ENCODE data around the gene BATF3. TPM values are rescaled to one million over a fixed set of nuclear protein-coding genes. Genes with fewer than 3 reads are reported as not detected.
"Not testable (repeated sequence)": the region's sequence is repeated elsewhere in the genome, so short reads cannot be mapped to it uniquely, and the experiment has no call there.

The BATF3 gene
- total RNA-seq, 4 donors from 2014 or later = 0.74 to 2.1 (median 0.84) TPM; not detected in 1

DNA sequence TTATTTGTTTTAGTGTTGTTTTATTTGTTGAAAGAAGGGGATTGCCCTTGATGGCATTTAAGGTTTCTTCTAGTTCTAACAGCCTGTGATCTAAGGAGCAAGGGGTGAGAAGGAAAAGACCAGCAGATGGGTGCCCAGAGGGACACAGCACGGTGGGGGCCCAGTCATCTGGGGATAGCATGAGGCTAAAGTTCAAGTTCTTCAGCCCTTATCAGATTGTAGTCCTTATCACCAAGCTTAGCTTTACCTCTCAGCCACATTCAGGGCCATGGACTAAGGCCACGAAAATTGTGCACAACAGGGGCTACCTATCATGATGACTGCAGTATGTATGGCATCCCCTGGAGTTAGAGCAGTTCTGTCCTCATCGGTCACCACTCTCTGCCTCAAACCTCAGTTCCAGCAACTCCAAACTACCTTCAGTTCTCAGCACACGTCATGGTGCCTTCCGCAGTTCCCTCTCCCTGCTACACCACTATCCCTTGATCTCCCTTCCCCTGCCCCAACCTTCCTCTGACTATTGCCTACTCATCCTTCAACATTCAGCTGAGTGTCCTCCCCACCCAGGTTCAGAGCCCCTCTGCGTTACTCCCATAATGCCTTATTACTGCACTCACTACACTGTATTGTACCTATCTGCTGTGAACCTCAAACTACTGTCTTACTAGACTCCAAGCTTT lies 54.6 kb downstream of the BATF3 start:
- intact Hi-C loops (cut with DNase I; ENCODE audit: low total_unique reads) = no loop called here
- 85 to 94% methylated on average over 6 of the region's 6 CpGs for WGBS, 2 donors
- H3K4me3 ChIP-seq (ENCODE audit: low read depth, poor library complexity, severe bottlenecking) = no peak overlapping the region
- DNase-seq (ENCODE audit: low spot score in 2 of 2) = no peak
- TF ChIP-seq POLR2A (IDR thresholded peaks at IDR 0.05) = no peak
- no peak for TF ChIP-seq CTCF (IDR thresholded peaks at IDR 0.05)

- no peak for TF ChIP-seq POLR2A (IDR thresholded peaks at IDR 0.05)
- no peak for TF ChIP-seq CTCF (IDR thresholded peaks at IDR 0.05)
- no peak for DNase-seq (ENCODE audit: low spot score in 2 of 2)
- intact Hi-C loops (cut with DNase I; ENCODE audit: low total_unique reads) = no loop called here
- WGBS, 2 donors = 79 to 91% methylated on average over 2 of the region's 2 CpGs
- H3K4me3 ChIP-seq (ENCODE audit: low read depth, poor library complexity, severe bottlenecking) = no peak overlapping the region
These were observed 55.8 kb downstream of the BATF3 start for GRCh38 chr1:212643877-212644276.

DNA sequence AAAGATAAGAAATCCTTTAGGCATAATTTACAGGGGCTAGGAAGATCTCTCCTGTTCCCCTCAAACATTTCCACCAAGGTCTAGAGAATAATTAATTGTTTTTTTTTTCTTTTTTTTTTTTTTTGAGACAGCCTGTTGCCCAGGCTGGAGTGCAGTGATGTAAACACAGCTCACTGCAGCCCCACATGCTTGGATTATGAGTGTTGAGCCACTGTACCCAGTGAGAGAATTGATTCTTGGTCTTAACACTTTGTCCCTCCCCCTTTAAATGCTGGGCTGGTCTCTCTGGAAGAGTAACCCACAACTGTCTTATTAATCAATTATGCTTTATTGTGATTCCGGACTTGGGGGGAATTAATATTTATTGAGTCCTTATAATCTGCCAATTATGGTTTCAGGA lies 57.7 kb downstream of the BATF3 start:
- 83 to 89% methylated on average over 1 of the region's 1 CpG for WGBS, 2 donors
- DNase-seq (ENCODE audit: low spot score in 2 of 2) = no peak
- H3K4me3 ChIP-seq (ENCODE audit: low read depth, poor library complexity, severe bottlenecking) = no peak overlapping the region
- no peak for TF ChIP-seq CTCF (IDR thresholded peaks at IDR 0.05)
- TF ChIP-seq POLR2A (IDR thresholded peaks at IDR 0.05) = no peak
- intact Hi-C loops (cut with DNase I; ENCODE audit: low total_unique reads) = no loop called here

DNA sequence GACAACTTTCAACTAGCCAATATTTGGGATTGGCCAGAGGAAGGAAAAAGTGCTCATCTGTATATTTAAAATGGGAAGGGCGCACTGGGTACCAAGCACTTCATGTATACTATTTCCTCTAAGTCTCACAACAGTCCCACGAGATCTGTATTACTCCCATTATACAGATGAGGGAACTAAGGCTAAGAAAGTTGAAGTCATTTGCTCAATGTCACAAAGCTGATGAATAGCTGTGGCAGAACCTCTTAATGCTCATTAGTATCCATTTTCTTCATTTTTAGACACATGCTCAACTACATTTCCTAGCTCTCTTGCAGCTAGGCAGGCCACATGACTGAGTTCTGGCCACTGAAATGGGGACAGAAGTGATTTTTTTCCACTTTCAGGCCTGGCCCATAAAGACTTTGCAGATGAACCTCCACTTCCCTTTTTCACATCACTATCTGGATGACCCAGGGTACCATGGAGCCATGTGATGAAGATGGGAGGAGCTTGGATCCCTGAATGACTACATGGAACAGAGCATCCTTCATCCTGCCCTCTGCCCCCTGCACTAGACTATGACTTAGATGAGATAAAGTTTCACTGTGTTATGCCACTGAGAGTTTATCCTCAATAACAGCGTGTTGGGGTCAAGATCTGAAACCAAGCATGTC lies 59.3 kb downstream of the BATF3 start:
- no peak for TF ChIP-seq POLR2A (IDR thresholded peaks at IDR 0.05)
- no peak for TF ChIP-seq CTCF (IDR thresholded peaks at IDR 0.05)
- intact Hi-C loops (cut with DNase I; ENCODE audit: low total_unique reads) = no loop called here
- no peak overlapping the region for H3K4me3 ChIP-seq (ENCODE audit: low read depth, poor library complexity, severe bottlenecking)
- WGBS, 2 donors = 95 to 97% methylated on average over 3 of the region's 3 CpGs
- no peak for DNase-seq (ENCODE audit: low spot score in 2 of 2)

DNA sequence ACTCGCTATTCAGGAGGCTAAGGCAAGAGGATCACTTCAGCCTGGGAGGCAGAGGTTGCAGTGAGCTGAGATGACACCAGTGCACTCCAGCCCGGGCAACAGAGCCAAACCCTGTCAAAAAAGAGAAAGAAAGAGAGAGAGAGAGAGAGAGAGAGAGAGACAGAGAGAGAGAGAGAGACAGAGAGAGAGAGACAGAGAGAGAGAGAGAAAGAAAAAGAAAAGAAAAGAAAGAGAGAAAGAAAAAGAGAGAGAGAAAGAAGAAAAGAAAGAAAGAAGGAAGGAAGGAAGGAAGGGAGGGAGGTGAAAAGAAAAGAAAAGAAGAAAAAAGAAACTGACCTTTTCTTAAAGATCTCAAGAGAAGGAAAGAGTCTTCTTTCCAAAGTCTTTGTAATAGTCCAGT lies 60.1 kb downstream of the BATF3 start:
- H3K4me3 ChIP-seq (ENCODE audit: low read depth, poor library complexity, severe bottlenecking); intact Hi-C loops (cut with DNase I; ENCODE audit: low total_unique reads); DNase-seq (ENCODE audit: low spot score in 2 of 2): not testable (repeated sequence)
- 91 to 93% methylated on average over 2 of the region's 2 CpGs for WGBS, 2 donors

GRCh38 chr1:212638492-212639151 lies 61.0 kb downstream of the BATF3 start:
- intact Hi-C loops (cut with DNase I; ENCODE audit: low total_unique reads) = no loop called here
- H3K4me3 ChIP-seq (ENCODE audit: low read depth, poor library complexity, severe bottlenecking) = no peak overlapping the region
- TF ChIP-seq POLR2A (IDR thresholded peaks at IDR 0.05) (no peak), CTCF (IDR thresholded peaks at IDR 0.05) (no peak)
- whole genome bisulfite sequencing, 2 donors = 47 to 62% methylated on average over 4 of the region's 4 CpGs
- no peak for DNase-seq (ENCODE audit: low spot score in 2 of 2)
